Loucy (cell line): ENCODE data around the gene SMCHD1.

ENCODE experiments used
- EZH2phosphoT487 ChIP-seq: fragments of 200-600 bp; IDR thresholded peaks from 2 replicates; pipeline ENCODE4 v1.6.1; 2018; ENCODE audit warnings: antibody characterized with exemption, mild to moderate bottlenecking, moderate library complexity, borderline replicate concordance
- TF ChIP-seq, protein P1 (sequence below): fragments of 200-600 bp; sonication (generic); conservative IDR thresholded peaks from 2 replicates; pipeline ENCODE4 v1.5.1; 2014; ENCODE audit warnings: mild to moderate bottlenecking, antibody characterized with exemption, low read length

DNA sequence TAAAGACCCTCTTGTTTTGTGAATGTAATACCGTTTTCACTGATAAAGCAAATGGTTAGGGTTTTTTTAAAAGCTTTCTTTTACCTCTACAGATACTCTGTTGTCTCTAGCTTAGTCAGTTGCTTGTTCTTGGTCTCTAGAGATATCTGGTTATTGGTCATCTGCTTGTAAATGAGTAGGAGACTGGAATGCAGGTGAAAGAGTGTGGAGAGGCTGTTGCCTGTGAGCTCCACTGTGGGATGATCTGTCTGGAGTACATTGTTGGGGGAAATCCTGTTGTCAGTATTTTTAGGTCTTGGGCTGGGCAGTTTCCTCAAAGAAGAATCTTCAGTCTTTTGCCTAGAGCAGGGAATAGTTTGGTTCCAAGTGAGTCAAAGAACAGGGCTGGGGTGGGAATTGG is 67.7 kb downstream of the SMCHD1 start:
- TF ChIP-seq, protein P1, sequence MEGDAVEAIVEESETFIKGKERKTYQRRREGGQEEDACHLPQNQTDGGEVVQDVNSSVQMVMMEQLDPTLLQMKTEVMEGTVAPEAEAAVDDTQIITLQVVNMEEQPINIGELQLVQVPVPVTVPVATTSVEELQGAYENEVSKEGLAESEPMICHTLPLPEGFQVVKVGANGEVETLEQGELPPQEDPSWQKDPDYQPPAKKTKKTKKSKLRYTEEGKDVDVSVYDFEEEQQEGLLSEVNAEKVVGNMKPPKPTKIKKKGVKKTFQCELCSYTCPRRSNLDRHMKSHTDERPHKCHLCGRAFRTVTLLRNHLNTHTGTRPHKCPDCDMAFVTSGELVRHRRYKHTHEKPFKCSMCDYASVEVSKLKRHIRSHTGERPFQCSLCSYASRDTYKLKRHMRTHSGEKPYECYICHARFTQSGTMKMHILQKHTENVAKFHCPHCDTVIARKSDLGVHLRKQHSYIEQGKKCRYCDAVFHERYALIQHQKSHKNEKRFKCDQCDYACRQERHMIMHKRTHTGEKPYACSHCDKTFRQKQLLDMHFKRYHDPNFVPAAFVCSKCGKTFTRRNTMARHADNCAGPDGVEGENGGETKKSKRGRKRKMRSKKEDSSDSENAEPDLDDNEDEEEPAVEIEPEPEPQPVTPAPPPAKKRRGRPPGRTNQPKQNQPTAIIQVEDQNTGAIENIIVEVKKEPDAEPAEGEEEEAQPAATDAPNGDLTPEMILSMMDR: no peak
- TF ChIP-seq EZH2phosphoT487: no peak
